D721Med (cell line): ENCODE results near the gene SBSN.

Experiments
- DNase-seq: peaks from one replicate; pipeline ENCODE4 v3.0.0; 2011; ENCODE audit warnings: low spot score; ENCODE audit not compliant: insufficient read length
- FAIRE-seq: peaks from 2 replicates; lab custom pipeline; 2011; peaks lifted over from hg19 to GRCh38; lab: Jason Lieb, UNC
- TF ChIP-seq, protein P1 (sequence below): IDR thresholded peaks from 2 replicates; pipeline ENCODE4 v1.5.1; 2012; ENCODE audit warnings: mild to moderate bottlenecking, control low read depth; ENCODE audit not compliant: insufficient read depth; ENCODE audit errors: missing control alignments

The SBSN gene

DNA sequence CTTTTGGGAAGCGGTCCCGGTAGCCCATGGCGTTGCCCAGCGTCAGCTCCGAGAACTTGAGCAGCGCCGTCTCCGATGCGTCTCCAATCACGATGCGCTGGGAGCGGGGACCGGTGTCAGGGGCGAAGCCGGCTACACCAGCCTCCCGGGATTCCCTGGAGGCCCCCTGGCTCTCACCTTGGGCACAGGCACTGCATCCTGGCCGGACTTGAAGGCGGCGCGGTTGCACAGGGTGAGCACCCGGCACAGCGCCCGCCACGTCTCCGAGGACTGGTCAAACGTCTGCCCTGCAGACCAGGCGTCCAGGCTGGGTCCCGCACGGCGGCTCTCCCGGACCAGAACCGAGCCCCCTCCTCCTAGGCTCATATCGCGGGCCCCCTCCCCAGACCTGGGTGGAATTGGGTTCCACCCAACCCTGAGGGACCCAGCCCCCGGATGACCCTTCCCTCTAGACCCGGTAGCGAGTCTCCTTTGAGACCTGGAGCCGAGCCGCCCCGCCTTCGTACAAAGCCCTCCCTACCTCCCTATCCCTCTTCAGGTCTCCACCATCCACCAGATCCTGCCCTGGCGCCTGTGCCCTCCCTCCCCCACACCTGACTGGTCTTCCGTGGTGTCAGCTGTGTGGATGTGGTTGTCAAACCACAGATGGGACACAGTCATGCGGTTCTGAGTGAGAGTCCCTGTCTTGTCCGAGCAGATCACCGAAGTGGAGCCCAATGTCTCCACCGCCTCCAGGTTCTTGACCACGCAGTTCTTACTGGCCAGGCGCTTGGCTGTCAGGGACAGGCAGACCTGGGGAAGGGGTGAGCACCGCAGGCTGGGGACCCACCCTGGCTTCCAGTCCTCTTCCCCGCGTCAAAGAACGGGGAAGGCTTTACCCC lies 30.5 kb upstream of the SBSN start:
- no peak for FAIRE-seq
- TF ChIP-seq, protein P1, sequence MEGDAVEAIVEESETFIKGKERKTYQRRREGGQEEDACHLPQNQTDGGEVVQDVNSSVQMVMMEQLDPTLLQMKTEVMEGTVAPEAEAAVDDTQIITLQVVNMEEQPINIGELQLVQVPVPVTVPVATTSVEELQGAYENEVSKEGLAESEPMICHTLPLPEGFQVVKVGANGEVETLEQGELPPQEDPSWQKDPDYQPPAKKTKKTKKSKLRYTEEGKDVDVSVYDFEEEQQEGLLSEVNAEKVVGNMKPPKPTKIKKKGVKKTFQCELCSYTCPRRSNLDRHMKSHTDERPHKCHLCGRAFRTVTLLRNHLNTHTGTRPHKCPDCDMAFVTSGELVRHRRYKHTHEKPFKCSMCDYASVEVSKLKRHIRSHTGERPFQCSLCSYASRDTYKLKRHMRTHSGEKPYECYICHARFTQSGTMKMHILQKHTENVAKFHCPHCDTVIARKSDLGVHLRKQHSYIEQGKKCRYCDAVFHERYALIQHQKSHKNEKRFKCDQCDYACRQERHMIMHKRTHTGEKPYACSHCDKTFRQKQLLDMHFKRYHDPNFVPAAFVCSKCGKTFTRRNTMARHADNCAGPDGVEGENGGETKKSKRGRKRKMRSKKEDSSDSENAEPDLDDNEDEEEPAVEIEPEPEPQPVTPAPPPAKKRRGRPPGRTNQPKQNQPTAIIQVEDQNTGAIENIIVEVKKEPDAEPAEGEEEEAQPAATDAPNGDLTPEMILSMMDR = no peak

DNA sequence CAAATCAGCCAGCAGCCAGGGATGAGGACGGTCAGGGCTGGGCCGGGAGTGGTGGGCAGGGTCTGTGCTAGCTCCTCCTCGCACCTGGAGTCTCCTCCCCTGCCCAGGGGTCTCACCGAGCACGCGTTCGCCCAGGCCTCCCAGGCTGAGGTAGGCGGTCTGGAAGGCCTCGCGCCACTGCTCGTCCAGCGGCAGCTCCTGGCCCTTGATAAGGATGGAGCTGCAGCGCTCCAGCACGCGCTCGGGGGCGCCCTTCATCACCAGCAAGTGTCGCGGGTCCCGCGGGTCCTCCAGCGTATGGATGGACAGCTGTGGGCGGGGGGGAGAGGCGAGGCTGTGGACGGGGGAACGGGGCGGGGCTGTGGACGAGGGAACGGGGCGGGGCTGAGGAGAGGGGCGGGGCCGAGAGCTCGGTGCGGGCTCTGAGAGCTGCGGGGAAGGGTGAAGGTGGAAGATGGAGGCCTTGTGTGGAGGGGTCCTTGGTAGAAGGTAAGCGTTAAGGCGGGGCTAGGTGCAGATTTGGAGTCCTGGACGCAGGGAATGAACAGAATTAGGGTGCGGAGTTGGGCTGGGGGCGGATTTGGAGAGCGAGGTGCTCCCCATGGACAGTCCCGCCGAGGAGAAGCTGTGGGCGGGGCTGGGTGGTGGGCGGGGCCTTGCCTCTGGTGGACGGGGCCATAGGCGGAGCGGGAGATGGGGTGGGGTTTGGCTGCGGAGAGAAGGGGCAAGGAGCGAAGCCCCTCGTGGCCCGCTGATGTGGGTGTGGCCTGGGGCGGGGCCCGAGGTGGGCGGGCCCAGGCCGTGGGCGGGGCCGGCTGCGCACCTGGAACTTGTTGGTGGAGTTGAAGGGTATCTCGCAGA lies 29.7 kb upstream of the SBSN start:
- no peak for FAIRE-seq
- DNase-seq = peak; percentile 79
- TF ChIP-seq, protein P1 = no peak

More for the DNA sequence above, 30.5 kb upstream of the SBSN start:
- no peak for DNase-seq

DNA sequence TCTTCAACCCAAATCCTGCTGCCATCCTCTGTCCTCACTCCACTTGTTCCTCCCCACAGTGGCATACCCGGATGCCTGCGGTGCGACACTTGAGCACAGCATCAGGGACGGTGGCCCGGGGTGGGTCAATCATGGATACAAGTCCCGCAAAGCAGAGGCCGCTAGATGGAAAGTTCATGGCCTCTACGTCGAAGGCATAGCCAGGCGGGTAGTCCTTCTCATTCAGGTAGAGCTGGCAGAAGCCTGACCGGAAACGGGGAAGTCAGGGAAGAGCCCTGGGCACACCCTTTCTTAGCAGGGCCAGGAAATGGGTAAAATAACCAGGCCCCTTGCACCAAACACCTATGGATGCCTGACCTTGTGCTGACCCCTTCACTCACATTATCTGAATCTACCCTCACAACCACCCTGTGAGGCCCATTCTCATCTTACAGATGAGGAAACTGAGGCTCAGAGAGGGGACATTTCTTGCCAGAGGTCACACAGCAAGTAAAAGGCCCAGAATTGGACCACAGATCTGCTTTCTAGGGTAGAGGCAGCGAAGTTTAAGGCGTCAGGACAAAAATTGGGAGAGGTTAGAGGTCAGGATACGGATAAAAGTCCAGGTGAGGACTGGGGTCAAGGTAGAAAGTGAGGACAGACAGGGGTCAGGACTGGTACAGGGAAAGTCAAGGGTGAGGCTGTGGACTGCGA lies 28.9 kb upstream of the SBSN start:
- TF ChIP-seq, protein P1 = no peak
- DNase-seq (no peak), FAIRE-seq (no peak)

DNA sequence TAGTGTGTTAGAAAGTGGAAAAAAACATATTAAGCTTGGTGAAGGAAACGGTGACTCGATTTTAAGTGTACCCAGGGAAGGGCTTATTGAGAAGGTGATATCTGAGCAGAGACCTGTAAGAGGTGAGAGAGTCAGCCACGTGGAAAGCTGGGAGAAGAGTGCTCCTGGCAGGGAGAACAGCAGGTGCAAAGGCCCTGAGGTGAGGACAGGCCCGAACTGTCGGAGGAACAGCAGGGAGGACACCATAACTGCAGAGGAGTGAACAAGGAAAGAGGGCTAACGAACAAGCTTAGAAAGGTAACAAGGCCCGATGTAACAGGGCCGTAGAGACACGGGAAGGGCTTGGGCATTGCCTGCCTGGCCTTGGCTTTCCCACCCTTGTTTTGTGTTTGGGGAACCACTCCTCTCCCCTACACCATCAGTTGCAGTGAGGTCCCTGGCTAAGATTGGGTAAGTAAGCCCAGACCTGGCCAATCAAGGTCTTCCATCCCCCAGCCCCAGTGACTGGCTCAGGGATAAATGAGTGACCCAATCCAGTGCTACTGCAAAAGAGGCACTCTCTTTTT lies 28.0 kb upstream of the SBSN start:
- no peak for FAIRE-seq
- DNase-seq = no peak
- TF ChIP-seq, protein P1 = no peak

DNA sequence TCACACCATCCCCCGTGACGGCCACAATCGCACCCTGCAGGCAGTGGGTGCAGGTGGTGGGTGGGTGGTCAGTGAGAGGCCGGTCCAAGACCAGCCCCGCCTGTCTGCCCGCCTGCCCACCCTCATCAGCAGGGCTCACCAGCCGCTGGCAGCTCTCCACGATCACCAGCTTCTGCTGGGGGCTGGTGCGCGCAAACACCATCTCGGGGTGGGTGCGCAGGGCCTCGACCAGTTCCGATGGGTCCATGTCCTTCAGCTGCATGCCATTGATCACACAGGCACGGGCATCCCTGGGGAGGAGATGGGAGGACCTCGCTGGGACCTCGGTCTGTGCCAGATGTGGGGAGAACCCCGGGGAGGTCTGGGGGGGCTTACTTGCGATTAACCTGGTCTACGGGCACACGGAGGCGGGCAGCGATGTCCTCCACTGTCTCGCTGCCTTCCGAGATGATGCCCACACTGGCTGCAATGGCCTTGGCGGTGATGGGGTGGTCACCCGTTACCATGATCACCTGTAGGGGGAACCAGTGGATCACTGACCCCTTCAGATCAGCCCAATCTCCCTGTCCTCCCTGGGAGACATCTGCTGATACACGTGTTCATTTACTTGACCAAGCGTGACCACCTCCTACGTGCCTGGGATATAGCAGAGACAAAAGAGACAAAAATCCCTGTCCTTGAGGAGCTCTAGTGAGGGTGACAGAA lies 27.3 kb upstream of the SBSN start:
- TF ChIP-seq, protein P1 = peak; percentile 13
- FAIRE-seq (no peak), DNase-seq (no peak)

DNA sequence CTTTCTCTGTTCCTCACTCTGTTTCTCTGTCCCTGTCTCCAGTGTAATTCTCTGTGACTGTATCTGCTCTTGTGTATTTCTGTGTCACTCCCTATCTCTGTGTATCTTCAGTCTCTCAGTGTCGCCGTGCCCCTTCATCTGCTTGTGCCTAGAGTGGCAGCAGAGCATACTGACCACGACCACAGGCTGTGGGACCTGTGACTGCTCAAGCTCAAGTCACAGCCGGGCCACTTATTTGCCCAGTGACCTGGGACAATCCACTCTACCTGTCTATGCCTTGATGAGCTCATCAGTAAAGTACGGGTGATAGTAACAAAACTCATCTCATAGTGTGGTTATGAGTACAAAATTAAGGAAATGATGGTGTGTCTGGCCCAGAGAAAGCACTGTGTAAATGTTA lies 26.0 kb upstream of the SBSN start:
- TF ChIP-seq, protein P1 = no peak
- no peak for DNase-seq
- FAIRE-seq = no peak
